Measurements from ENCODE around the gene RETSAT.

RETSAT gene
- long read RNA-seq, donor 1, transcript RETSAT-201 (11 exons, 3,100 nt) = major isoform, 5 of 6 reads
- long read RNA-seq, donor 1, partial matches to known transcripts = 0 of 6 reads
- long read RNA-seq, donor 1, other reads (novel, unspliced or antisense) = 0 of 6 reads
- long read RNA-seq, donor 2, partial matches to known transcripts = 0 of 1 reads
- long read RNA-seq, donor 2, other reads (novel, unspliced or antisense) = 0 of 1 reads
- long read RNA-seq, donor 3, partial matches to known transcripts = 0 of 3 reads
- long read RNA-seq, donor 3, other reads (novel, unspliced or antisense) = 0 of 3 reads
- long read RNA-seq, donor 4, partial matches to known transcripts = 0 of 3 reads
- long read RNA-seq, donor 4, other reads (novel, unspliced or antisense) = 0 of 3 reads
- long read RNA-seq, donor 5, partial matches to known transcripts = 0 of 4 reads
- long read RNA-seq, donor 5, other reads (novel, unspliced or antisense) = 0 of 4 reads
- long read RNA-seq, donor 6, partial matches to known transcripts = 0 of 1 reads
- long read RNA-seq, donor 6, other reads (novel, unspliced or antisense) = 0 of 1 reads
- long read RNA-seq, donor 7, partial matches to known transcripts = 0 of 2 reads
- long read RNA-seq, donor 7, other reads (novel, unspliced or antisense) = 0 of 2 reads
- long read RNA-seq, donor 8, partial matches to known transcripts = 0 of 4 reads
- long read RNA-seq, donor 8, other reads (novel, unspliced or antisense) = 0 of 4 reads

DNA sequence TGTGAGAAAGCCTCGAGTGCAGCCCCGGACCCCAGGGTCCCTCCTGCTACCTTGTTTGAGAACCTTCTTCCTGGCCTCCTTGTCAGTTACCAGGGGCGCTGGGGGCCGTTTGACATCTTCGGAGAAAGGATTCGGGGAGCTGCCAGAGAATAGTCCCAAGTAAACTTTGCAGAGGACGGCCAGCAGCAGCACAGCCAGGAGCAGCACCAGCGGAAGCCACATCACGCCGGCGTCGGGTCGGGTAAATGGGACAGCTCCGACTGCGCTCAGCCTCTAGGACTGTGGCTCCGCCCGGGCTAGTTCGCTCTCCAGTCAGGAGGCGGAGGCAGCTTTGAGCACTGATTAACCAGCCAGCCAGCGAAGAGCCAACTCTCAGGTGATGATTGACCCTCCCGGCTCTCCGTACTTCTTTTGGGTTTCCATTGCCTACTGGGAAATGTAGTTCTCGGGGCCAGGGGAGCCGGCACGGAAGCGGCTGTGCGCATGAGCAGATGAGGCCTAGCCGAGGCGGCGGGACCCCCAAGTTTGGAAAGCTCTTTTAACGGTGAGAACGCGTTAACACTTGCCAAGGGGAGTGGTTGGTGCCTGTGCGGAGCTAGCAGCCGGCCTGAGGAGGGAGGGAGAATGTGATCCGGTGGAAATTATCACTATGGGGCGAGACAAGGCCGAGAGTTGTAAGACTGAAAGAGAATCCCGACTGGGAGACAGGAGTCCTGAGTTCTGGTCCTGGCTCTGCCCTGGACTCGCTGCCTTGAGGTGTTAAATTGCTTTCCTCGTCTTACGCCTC lies at the start of gene RETSAT, which contains the start of gene ELMOD3:
Gene RETSAT (minus strand): TSS at position 243 of the 787 bp plus-strand sequence. CDS start 21 bp downstream, at position 222.
Gene ELMOD3 (plus strand): TSS at position 484 of the 787 bp plus-strand sequence. CDS start 2,430 bp downstream, outside the sequence.
- peak; percentile 89 for DNase-seq

- DNase-seq = no peak
These were observed 47.5 kb upstream of the RETSAT start for GRCh38 chr2:85401844-85402243.

DNA sequence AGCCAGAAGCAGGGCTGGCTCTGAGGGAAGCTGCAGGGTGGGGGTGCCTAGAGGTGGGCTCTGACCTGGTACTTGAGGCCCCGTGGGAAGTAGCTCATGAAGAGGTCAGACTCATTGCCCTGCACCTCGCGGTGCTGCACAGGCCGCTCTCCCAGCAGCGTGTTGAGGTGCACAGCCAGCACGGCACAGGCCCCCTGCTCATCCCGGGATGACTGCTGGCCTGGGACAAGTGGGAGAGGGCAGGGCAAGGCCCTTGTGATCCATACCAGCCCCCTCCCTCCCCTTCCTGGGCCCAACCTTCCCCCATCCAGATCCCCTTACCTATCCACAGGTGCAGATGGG lies 47.1 kb upstream of the RETSAT start:
- no peak for DNase-seq

GRCh38 chr2:85400541-85401463 lies 46.5 kb upstream of the RETSAT start:
- no peak for DNase-seq

DNA sequence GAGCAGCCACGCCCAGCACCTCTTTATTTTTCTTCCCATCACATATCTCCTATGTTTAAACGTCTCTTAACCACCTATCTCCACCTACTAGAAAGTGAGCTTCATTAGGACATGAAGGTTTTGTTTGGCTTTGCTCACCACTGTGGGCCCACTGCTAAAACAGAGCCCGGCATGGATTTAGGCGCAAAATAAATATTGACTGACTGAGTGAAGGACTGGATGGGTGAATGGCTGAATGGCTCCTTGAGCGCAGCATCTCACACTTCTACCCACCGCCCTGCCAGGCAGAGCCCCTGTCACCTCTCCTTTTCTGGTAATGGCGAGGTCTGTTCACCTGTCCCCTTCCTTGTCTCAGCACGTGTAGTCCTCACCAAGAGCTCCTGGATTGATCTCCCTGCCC lies 45.7 kb upstream of the RETSAT start:
- no peak for DNase-seq

DNA sequence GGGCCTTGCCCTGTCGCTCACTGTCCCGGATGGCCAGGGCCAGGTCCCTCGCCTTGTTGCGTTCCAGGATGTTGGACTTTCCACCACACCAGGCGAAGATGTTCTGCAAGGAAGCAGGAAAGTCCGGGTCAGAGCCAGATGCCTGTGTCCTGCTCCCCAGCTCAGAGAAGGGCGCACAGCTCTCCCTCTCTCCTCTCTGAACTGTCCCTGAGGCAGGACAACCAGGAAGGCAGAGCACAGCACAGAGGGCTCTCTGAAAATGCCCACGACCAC lies 44.8 kb upstream of the RETSAT start:
- no peak for DNase-seq

DNA sequence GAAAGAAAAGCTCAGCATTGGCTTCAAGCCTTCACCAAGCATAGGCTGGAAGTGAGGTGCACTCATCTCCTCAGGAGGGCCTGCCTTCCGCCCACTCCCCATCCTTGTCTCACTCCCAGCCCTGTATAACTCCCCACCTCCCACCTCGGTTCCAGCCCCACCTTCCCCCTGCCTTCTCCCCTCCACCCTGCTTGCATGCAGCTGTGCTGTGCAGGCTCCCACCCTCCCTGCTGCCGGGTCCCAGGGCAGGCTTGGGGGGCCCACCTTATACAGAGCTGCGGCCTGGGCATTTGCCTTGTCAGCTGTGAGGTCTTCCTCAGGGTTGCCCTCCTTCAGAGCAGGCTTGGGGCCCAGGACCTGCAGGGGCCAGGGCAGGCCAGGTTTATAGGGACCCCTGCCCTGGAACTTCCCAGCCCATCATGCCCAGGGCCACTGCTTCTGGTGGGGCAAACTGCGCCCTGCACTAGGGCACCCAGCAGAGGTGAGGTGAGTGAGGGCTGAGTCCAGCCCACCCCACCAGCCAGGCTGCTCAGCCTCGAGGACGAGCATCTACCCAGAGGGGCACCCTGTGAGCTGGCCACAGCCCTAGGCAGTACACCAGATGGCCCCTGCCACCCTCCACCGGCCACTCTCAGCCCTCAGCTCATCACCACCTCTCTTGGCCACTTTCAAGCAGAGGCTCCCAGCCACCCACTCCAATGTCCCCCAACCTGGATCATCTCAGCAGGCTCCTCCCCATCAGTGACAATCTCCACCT lies 44.3 kb upstream of the RETSAT start:
- DNase-seq = no peak

DNA sequence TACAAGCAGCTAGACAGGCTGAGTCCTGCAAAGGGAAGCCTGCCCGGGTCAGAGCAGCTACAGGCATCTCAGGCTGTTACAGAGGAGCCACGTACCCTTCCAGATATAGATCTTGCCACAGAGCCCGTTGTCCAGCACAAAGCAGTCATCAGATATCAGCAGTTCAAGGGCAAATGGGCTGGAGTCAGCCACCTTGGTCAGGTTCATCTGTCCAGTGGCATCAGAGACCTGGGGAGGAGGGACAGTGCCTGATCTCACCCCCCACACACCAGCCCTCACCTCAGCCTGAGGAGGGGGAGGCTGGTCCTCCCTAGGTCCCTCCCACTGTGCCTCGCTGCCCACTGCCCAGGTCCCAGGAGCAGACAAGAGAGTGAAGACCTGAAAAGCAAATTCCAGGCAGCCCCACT lies 43.6 kb upstream of the RETSAT start:
- no peak for DNase-seq

GRCh38 chr2:85396531-85397470 lies 42.5 kb upstream of the RETSAT start:
- peak; percentile 44 for DNase-seq

DNA sequence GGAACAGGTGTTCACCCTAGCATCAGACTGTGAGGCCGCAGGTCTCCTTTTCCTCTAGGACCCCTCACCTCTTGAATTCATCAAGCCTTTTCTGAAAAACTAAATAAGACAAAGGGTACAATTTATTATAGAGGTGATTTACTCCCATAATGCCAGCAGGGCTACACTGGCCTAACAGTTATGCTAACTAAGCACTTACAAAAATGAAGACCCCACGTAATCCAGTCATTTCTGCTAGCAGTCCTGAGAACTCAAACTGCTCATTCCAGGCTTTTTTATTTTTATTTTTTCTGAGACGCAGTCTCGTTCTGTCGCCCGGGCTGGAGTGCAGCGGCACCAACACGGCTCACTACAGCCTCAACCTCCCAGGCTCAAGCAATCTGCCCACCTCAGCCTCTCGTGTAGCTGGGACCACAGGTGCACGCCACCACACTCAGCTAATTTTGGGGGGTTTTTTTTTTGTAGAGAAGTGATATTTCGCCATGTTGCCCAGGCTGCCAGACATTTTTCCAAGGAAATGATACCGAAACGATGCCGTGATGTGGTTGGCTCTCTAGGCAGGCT lies 41.7 kb upstream of the RETSAT start:
- no peak for DNase-seq

GRCh38 chr2:85394976-85395375 lies 40.6 kb upstream of the RETSAT start:
- DNase-seq = no peak

DNA sequence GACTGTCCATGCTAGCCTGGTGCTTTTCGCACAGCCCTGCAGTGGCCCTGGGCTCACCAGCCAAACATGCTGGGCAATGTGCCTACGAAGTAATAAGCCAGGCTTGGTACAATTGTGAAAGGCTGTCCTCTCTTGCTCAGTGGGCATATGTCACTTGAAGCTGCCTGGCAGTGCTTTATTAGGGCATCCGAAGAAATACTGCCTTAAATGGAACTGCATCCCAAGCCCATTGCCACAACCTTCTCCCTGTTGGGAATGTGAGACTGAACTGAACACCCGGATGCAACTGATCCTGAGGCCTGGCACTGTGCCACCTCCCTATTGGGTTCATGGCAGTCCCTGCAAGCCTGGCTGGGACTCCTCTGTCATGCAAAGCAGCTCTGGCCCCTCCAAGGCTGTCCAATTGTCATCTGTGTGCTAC lies 39.9 kb upstream of the RETSAT start:
- DNase-seq = no peak

DNA sequence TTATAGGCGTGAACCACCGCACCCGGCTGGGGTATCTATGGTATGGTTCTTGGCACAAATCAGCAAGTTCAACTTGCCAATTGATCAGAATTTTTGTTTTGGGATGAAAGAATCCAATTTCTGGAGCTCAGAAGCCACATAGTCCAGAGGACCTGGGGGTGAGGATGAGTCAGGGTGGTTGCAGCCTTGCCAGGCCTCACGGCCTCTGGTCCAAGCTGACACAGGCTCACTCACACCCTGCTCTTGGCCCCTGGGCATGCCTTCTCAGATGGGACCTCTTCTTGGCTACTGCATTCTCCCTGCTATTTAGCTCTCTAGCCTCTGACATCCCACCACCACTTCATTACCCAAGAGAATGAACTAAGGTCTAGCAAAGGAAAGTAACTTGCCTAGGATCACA lies 39.5 kb upstream of the RETSAT start:
- no peak for DNase-seq

DNA sequence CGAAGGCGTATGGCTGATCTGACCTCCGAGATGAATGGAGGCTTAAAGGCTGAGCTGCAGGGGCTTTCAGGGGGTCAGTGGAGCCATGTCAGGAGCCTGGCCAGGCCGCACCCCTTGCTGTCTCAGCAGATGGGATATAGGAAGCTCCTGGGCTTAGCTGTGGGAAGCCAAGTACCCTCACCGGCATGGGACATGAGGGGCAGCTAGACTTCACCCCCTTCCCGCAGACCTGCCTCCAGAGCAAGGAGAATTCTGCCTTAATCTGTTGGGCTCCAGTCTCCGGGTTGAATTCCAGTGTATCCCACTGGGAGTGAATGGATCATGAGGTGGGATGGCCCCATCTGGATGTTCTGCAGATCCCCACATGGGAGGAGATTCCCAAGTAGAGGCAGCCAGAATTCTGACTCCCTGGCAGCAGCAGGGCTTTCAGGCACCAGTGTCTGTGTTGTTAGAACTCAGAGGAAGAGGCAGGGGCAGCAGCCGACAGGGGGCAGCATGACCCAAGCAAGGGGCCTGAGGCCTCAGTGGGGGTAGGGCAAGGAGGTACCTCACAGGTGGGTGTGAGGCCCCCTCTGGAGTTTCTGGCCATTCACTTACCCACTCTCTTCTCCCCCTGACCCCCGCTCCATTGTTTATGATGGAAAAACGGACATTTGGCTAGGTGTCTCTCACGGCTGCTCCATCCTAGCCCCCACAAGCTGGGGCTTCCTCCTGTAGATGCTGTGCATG lies 36.8 kb upstream of the RETSAT start:
- no peak for DNase-seq

DNA sequence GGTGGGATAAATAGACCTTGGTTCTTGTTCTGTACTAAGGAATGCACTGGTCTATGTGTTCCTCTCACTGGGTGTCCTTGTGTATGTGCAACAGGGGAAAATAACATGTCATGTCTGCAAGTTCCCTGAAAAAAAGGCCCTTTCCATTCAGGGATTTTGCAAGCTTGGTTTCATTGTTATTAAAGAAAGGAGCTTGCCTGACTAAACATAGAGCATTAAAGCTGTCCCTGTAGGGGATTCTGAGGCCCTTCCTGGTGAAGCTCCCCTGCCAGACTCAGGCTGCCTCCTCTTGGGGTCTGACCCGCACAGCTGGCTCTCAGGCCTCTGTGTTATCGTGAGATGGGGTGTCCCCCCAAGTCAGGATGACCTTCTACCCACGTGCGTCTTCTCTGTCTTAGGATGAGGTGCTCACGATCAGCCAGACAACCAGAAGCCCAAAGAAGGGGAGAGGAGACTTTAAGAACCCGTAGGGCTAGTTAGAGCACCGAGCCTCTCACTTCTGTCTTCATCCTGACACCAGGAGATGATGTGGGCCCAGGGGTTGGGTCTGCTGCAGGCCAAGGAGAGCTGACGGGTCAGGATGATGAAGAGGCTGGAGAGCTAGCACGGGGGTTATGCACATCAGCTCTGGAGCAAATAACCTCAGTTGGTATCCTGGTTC lies 34.7 kb upstream of the RETSAT start:
- DNase-seq = no peak

DNA sequence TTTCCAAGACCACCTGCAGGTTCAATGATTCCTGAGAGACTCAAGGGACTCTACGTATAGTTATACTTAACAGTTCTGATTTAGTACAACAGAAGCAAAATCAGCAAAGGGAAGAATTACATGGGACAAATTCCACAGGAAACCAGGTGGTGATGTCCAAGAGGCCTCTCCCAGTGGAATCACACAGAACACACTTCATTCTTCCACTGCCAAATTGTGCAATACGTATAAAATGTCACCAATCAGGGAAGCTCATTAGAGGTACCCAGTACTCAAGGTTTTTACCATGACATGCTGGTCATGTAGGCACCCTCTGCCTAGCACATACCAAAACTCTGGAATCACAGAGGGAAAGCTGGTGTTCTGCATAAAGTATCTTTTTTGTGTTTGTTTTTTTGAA lies 33.4 kb upstream of the RETSAT start:
- no peak for DNase-seq

DNA sequence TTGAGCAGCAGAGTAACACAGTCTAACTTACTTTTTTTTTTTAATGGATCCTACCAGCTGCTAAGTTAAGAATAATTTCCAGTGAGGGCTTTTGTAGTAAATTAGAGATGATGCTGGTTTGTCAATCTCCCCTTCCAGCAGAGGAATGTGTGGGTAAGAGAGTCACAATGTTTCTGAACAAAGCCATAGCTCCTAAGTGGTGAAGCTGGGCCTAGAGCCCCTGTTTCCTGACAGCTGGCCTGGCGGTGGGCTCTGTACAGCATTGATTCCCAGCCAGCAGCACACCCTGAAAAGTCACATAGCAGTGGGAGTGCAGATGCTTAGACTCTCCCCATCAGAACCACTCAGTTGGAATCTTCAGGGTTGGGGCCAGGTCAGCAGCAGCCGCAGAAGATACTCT lies 31.4 kb upstream of the RETSAT start:
- no peak for DNase-seq

DNA sequence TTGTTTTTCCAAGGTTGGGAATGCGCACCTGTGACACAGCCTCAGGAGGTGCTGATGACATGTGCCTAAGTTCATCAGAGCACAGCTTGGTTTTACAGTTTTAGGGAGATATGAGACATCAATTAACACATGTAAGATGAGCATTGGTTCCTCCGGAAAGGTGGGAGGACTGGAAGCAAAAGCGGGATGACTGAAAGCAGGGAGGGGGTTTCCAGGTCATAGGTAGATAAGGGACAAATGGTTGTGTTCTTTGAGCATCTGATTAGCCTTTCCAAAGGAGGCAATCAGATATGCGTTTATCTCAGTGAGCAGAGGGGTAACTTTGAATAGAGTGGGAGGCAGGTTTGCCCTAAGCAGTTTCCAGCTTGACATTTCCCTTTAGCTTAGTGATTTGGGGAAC lies 29.5 kb upstream of the RETSAT start:
- no peak for DNase-seq

Measured in right kidney (tissue), 9 donors.